HEK293 (cell line): ENCODE results near the gene PRDM15.

Experiments used
- CTCF ChIA-PET: fragments of 350-600 bp; formaldehyde crosslinking; extraction: SDS; loops from one replicate; lab custom pipeline; 2021; ENCODE audit warnings: antibody characterized with exemption; lab: Yijun Ruan, JAX
- POLR2A ChIA-PET: fragments of 300-600 bp; formaldehyde crosslinking; extraction: SDS; loops from one replicate; lab custom pipeline; 2020; ENCODE audit warnings: antibody characterized with exemption, inconsistent platforms; lab: Yijun Ruan, JAX
- H3K27ac ChIP-seq: fragments of 200-500 bp; sonication (Bioruptor generic); 2 replicates; pipeline ENCODE4 v1.5.1; 2014; ENCODE audit warnings: low read depth, low read length, control low read depth, inconsistent platforms; ENCODE audit errors: extremely low read depth
- H3K36me3 ChIP-seq, 2 experiments: fragments of 200-500 bp in 1 of 2; sonication (Bioruptor generic) in 1 of 2; 1 replicate in 1 of 2; 2 replicates in 1 of 2; pipeline ENCODE4 v1.5.1; 2014 to 2017; ENCODE audit warnings: inconsistent platforms in 2 of 2, low read length in 2 of 2; ENCODE audit not compliant: control insufficient read depth in 2 of 2, insufficient read depth in 1 of 2
- H3K4me1 ChIP-seq: fragments of 200-500 bp; sonication (Bioruptor generic); 2 replicates; pipeline ENCODE4 v1.5.1; 2014; ENCODE audit warnings: mild to moderate bottlenecking, low read length, inconsistent platforms; ENCODE audit not compliant: control insufficient read depth, insufficient read depth
- H3K4me3 ChIP-seq: 2 replicates; pipeline ENCODE4 v1.5.1; 2011; ENCODE audit warnings: low read depth, mild to moderate bottlenecking, control low read depth, low read length, moderate library complexity
- H3K9me3 ChIP-seq: fragments of 200-500 bp; sonication (Bioruptor generic); 2 replicates; pipeline ENCODE4 v1.5.1; 2014; ENCODE audit warnings: low read depth, low read length, inconsistent platforms; ENCODE audit not compliant: control insufficient read depth, insufficient read depth
- FEZF1 ChIP-seq: fragments of 450-650 bp; formaldehyde crosslinking; IDR thresholded peaks from 2 replicates; pipeline ENCODE4 v1.5.1; 2016; ENCODE audit warnings: missing biosample characterization, missing genetic modification characterization
- OSR2 ChIP-seq: fragments of 450-650 bp; formaldehyde crosslinking; IDR thresholded peaks from 2 replicates; pipeline ENCODE4 v1.5.1; 2016; ENCODE audit warnings: missing biosample characterization, missing genetic modification characterization
- OVOL3 ChIP-seq: fragments of 450-650 bp; formaldehyde crosslinking; IDR thresholded peaks from 2 replicates; pipeline ENCODE4 v1.5.1; 2016; ENCODE audit warnings: missing biosample characterization, missing genetic modification characterization
- SP3 ChIP-seq: fragments of 450-650 bp; formaldehyde crosslinking; IDR thresholded peaks from 2 replicates; pipeline ENCODE4 v1.5.1; 2016; ENCODE audit warnings: missing biosample characterization, missing genetic modification characterization
- TRIM28 ChIP-seq: IDR thresholded peaks from 2 replicates; pipeline ENCODE4 v1.6.1; 2011; ENCODE audit warnings: low read length, control low read depth, borderline replicate concordance
- ZBTB17 ChIP-seq: fragments of 450-650 bp; formaldehyde crosslinking; IDR thresholded peaks from 2 replicates; pipeline ENCODE4 v1.5.1; 2016; ENCODE audit warnings: missing biosample characterization, missing genetic modification characterization
- ZEB2 ChIP-seq: fragments of 450-650 bp; formaldehyde crosslinking; IDR thresholded peaks from 2 replicates; pipeline ENCODE4 v1.5.1; 2016; ENCODE audit warnings: missing biosample characterization, missing genetic modification characterization
- ZNF184 ChIP-seq: fragments of 450-650 bp; IDR thresholded peaks from 2 replicates; pipeline ENCODE4 v1.5.1; 2018; ENCODE audit warnings: missing biosample characterization, mild to moderate bottlenecking, missing genetic modification characterization
- ZNF366 ChIP-seq: fragments of 450-650 bp; formaldehyde crosslinking; conservative IDR thresholded peaks from 2 replicates; pipeline ENCODE4 v1.5.1; 2016; ENCODE audit warnings: missing biosample characterization, missing genetic modification characterization
- ZNF600 ChIP-seq: fragments of 450-650 bp; formaldehyde crosslinking; IDR thresholded peaks from 2 replicates; pipeline ENCODE4 v1.5.1; 2016; ENCODE audit warnings: missing biosample characterization, missing genetic modification characterization
- ZSCAN23 ChIP-seq: fragments of 450-650 bp; formaldehyde crosslinking; IDR thresholded peaks from 2 replicates; pipeline ENCODE4 v1.5.1; 2016; ENCODE audit warnings: missing biosample characterization, missing genetic modification characterization
- ZXDB ChIP-seq: fragments of 450-650 bp; formaldehyde crosslinking; IDR thresholded peaks from 2 replicates; pipeline ENCODE4 v1.5.1; 2016; ENCODE audit warnings: missing biosample characterization, missing genetic modification characterization
- TF ChIP-seq, protein P1 (sequence below): fragments of 450-650 bp; formaldehyde crosslinking; IDR thresholded peaks from 2 replicates; pipeline ENCODE4 v1.5.1; 2017; ENCODE audit warnings: missing biosample characterization, missing genetic modification characterization
- TF ChIP-seq, protein P2 (sequence below): fragments of 450-650 bp; formaldehyde crosslinking; conservative IDR thresholded peaks from 2 replicates; pipeline ENCODE4 v1.5.1; 2016; ENCODE audit warnings: low read depth, missing biosample characterization, missing genetic modification characterization
- TF ChIP-seq, protein P3 (sequence below): fragments of 450-650 bp; IDR thresholded peaks from 2 replicates; pipeline ENCODE4 v1.5.1; 2018; ENCODE audit warnings: missing biosample characterization, missing genetic modification characterization
- TF ChIP-seq, protein P4 (sequence below): fragments of 450-650 bp; formaldehyde crosslinking; IDR thresholded peaks from 2 replicates; pipeline ENCODE4 v1.5.1; 2016; ENCODE audit warnings: missing biosample characterization, missing genetic modification characterization
- TF ChIP-seq, protein P5 (sequence below): fragments of 450-650 bp; formaldehyde crosslinking; IDR thresholded peaks from 2 replicates; pipeline ENCODE4 v1.5.1; 2017; ENCODE audit warnings: missing biosample characterization, missing genetic modification characterization
- TF ChIP-seq, protein P6 (sequence below): fragments of 450-650 bp; formaldehyde crosslinking; conservative IDR thresholded peaks from 2 replicates; pipeline ENCODE4 v1.5.1; 2016; ENCODE audit warnings: low read depth, missing biosample characterization, missing genetic modification characterization
- TF ChIP-seq, protein P7 (sequence below): fragments of 450-650 bp; formaldehyde crosslinking; IDR thresholded peaks from 2 replicates; pipeline ENCODE4 v1.5.1; 2016; ENCODE audit warnings: missing biosample characterization, missing genetic modification characterization

Gene PRDM15

DNA sequence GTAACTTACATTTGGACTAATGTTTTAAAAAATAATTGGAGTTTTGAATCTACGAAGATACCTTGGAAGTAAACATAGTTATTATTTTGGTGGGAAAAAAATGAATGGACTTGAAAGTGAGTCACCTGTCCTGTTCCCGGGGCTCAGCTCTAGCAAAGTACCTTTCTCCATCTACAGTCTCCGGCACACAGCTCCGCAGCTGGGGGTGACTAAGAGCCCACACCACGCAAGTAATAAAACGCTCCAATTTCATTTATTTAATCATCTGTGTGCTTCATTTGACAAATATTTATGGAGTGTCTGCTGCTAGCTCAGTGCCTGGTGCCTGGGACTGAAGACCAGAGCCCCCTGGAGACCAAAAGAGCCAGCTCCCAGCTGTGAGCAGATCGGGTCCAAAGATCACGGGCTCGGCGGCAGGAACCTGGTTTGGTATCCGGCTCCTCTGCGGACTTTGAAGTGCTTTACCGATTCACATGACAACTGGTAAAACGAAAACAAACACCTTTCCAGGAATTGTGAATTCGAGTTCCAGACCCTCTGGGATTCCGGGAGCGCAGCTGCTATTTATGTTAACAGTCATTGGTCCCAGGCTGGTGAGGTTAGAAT is 110.6 kb downstream of the PRDM15 start:
- no peaks in the 10 kb centered on the region for H3K9me3 ChIP-seq
- ChIA-PET POLR2A (interaction anchor here (0.7 to 2.1 kb wide), 7 partner anchors 8 to 156 kb away, joined by 3 to 11 read pairs (median 4); no protein-coding TSS in a partner anchor), CTCF (interaction anchor here (0.6 to 3.1 kb wide), 12 partner anchors 8 to 156 kb away, joined by 3 to 25 read pairs (median 5); no protein-coding TSS in a partner anchor)
- H3K4me3 ChIP-seq, result peak overlapping the region; percentile 14
- H3K36me3 ChIP-seq, result no peaks in the 10 kb centered on the region
- H3K27ac ChIP-seq, result no peak overlapping the region; the same call in 1 of the 2 replicates
- peaks cover 26% of the 10 kb centered on the region for H3K4me1 ChIP-seq
- TF ChIP-seq, protein P1, sequence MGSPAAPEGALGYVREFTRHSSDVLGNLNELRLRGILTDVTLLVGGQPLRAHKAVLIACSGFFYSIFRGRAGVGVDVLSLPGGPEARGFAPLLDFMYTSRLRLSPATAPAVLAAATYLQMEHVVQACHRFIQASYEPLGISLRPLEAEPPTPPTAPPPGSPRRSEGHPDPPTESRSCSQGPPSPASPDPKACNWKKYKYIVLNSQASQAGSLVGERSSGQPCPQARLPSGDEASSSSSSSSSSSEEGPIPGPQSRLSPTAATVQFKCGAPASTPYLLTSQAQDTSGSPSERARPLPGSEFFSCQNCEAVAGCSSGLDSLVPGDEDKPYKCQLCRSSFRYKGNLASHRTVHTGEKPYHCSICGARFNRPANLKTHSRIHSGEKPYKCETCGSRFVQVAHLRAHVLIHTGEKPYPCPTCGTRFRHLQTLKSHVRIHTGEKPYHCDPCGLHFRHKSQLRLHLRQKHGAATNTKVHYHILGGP (tag by site-specific recombination), result peak; percentile 92
- TF ChIP-seq ZNF184 (tag by site-specific recombination) (peak; percentile 23; the same call in 1 of the 2 replicates), TRIM28 (peak; percentile 88), ZXDB (tag by site-specific recombination) (0 out of 2 replicates have a peak, but pooled peaks have one; percentile 22), ZBTB17 (peak; percentile 52), OVOL3 (tag by site-specific recombination) (no peak), ZSCAN23 (peak; percentile 64; the same call in 1 of the 2 replicates), FEZF1 (tag by site-specific recombination) (peak; percentile 15; the same call in 1 of the 2 replicates), SP3 (peak; percentile 7; the same call in 1 of the 2 replicates), ZNF366 (tag by site-specific recombination) (0 out of 2 replicates have a peak, but pooled peaks have one; percentile 44), ZEB2 (peak; percentile 76), OSR2 (tag by site-specific recombination) (peak; percentile 43; the same call in 1 of the 2 replicates), ZNF600 (peak; percentile 59; the same call in 1 of the 2 replicates)
- TF ChIP-seq, protein P2, sequence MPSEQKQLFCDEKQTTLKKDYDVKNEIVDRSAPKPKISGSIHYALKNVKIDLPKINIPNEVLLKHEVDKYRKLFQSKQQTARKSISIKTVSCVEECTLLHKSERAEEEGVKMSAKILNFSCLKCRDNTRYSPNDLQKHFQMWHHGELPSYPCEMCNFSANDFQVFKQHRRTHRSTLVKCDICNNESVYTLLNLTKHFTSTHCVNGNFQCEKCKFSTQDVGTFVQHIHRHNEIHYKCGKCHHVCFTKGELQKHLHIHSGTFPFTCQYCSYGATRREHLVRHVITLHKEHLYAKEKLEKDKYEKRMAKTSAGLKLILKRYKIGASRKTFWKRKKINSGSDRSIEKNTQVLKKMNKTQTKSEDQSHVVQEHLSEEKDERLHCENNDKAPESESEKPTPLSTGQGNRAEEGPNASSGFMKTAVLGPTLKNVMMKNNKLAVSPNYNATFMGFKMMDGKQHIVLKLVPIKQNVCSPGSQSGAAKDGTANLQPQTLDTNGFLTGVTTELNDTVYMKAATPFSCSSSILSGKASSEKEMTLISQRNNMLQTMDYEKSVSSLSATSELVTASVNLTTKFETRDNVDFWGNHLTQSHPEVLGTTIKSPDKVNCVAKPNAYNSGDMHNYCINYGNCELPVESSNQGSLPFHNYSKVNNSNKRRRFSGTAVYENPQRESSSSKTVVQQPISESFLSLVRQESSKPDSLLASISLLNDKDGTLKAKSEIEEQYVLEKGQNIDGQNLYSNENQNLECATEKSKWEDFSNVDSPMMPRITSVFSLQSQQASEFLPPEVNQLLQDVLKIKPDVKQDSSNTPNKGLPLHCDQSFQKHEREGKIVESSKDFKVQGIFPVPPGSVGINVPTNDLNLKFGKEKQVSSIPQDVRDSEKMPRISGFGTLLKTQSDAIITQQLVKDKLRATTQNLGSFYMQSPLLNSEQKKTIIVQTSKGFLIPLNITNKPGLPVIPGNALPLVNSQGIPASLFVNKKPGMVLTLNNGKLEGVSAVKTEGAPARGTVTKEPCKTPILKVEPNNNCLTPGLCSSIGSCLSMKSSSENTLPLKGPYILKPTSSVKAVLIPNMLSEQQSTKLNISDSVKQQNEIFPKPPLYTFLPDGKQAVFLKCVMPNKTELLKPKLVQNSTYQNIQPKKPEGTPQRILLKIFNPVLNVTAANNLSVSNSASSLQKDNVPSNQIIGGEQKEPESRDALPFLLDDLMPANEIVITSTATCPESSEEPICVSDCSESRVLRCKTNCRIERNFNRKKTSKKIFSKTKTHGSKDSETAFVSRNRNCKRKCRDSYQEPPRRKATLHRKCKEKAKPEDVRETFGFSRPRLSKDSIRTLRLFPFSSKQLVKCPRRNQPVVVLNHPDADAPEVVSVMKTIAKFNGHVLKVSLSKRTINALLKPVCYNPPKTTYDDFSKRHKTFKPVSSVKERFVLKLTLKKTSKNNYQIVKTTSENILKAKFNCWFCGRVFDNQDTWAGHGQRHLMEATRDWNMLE (tag by site-specific recombination), result 0 out of 2 replicates have a peak, but pooled peaks have one; percentile 26
- TF ChIP-seq, protein P3, sequence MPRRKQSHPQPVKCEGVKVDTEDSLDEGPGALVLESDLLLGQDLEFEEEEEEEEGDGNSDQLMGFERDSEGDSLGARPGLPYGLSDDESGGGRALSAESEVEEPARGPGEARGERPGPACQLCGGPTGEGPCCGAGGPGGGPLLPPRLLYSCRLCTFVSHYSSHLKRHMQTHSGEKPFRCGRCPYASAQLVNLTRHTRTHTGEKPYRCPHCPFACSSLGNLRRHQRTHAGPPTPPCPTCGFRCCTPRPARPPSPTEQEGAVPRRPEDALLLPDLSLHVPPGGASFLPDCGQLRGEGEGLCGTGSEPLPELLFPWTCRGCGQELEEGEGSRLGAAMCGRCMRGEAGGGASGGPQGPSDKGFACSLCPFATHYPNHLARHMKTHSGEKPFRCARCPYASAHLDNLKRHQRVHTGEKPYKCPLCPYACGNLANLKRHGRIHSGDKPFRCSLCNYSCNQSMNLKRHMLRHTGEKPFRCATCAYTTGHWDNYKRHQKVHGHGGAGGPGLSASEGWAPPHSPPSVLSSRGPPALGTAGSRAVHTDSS (tag by site-specific recombination), result no peak
- TF ChIP-seq, protein P4, sequence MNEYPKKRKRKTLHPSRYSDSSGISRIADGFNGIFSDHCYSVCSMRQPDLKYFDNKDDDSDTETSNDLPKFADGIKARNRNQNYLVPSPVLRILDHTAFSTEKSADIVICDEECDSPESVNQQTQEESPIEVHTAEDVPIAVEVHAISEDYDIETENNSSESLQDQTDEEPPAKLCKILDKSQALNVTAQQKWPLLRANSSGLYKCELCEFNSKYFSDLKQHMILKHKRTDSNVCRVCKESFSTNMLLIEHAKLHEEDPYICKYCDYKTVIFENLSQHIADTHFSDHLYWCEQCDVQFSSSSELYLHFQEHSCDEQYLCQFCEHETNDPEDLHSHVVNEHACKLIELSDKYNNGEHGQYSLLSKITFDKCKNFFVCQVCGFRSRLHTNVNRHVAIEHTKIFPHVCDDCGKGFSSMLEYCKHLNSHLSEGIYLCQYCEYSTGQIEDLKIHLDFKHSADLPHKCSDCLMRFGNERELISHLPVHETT (tag by site-specific recombination), result peak; percentile 85
- TF ChIP-seq, protein P5, sequence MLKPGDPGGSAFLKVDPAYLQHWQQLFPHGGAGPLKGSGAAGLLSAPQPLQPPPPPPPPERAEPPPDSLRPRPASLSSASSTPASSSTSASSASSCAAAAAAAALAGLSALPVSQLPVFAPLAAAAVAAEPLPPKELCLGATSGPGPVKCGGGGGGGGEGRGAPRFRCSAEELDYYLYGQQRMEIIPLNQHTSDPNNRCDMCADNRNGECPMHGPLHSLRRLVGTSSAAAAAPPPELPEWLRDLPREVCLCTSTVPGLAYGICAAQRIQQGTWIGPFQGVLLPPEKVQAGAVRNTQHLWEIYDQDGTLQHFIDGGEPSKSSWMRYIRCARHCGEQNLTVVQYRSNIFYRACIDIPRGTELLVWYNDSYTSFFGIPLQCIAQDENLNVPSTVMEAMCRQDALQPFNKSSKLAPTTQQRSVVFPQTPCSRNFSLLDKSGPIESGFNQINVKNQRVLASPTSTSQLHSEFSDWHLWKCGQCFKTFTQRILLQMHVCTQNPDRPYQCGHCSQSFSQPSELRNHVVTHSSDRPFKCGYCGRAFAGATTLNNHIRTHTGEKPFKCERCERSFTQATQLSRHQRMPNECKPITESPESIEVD (tag by site-specific recombination), result no peak; the same call in 1 of the 2 replicates
- TF ChIP-seq, protein P6, sequence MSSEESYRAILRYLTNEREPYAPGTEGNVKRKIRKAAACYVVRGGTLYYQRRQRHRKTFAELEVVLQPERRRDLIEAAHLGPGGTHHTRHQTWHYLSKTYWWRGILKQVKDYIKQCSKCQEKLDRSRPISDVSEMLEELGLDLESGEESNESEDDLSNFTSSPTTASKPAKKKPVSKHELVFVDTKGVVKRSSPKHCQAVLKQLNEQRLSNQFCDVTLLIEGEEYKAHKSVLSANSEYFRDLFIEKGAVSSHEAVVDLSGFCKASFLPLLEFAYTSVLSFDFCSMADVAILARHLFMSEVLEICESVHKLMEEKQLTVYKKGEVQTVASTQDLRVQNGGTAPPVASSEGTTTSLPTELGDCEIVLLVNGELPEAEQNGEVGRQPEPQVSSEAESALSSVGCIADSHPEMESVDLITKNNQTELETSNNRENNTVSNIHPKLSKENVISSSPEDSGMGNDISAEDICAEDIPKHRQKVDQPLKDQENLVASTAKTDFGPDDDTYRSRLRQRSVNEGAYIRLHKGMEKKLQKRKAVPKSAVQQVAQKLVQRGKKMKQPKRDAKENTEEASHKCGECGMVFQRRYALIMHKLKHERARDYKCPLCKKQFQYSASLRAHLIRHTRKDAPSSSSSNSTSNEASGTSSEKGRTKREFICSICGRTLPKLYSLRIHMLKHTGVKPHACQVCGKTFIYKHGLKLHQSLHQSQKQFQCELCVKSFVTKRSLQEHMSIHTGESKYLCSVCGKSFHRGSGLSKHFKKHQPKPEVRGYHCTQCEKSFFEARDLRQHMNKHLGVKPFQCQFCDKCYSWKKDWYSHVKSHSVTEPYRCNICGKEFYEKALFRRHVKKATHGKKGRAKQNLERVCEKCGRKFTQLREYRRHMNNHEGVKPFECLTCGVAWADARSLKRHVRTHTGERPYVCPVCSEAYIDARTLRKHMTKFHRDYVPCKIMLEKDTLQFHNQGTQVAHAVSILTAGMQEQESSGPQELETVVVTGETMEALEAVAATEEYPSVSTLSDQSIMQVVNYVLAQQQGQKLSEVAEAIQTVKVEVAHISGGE, result no peak
- TF ChIP-seq, protein P7, sequence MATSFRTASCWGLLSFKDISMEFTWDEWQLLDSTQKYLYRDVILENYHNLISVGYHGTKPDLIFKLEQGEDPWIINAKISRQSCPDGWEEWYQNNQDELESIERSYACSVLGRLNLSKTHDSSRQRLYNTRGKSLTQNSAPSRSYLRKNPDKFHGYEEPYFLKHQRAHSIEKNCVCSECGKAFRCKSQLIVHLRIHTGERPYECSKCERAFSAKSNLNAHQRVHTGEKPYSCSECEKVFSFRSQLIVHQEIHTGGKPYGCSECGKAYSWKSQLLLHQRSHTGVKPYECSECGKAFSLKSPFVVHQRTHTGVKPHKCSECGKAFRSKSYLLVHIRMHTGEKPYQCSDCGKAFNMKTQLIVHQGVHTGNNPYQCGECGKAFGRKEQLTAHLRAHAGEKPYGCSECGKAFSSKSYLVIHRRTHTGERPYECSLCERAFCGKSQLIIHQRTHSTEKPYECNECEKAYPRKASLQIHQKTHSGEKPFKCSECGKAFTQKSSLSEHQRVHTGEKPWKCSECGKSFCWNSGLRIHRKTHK (tag by site-specific recombination), result no peak
